CD4-positive, alpha-beta T cell (primary cell): ENCODE measurements around the gene ENG. TPM values are rescaled to one million over a fixed set of nuclear protein-coding genes. Genes with fewer than 3 reads are reported as not detected.

ENCODE experiments used
- ATAC-seq: fragments of 200-7000 bp; cut with Tn5 transposase; one replicate; pipeline ENCODE4 v1.10.0; 2022; ENCODE audit warnings: mild to moderate bottlenecking; ENCODE audit not compliant: poor library complexity
- CTCF ChIA-PET: fragments of 350-600 bp; sonication (Branson Sonifier 250); formaldehyde crosslinking; loops from one replicate; lab custom pipeline; 2021; ENCODE audit warnings: antibody characterized with exemption, inconsistent platforms; lab: Charles Lee
- POLR2A ChIA-PET: fragments of 350-600 bp; sonication (Branson Sonifier 250); formaldehyde crosslinking; loops from one replicate; lab custom pipeline; 2021; ENCODE audit warnings: antibody characterized with exemption, inconsistent platforms; lab: Charles Lee
- DNase-seq, 14 experiments: peaks; one replicate each; pipeline ENCODE4 v3.0.0-alpha.2; 2013 to 2020; ENCODE audit warnings: mixed read lengths in 2 of 14
- H3K27ac ChIP-seq, 2 donors: one replicate each; pipeline versions ENCODE4 v1.5.1 to v1.7.0; 2013; ENCODE audit warnings: low read length in 2 of 2, low read depth in 1 of 2, mild to moderate bottlenecking in 1 of 2
- H3K27me3 ChIP-seq, 2 experiments: 1 replicate in 1 of 2; 2 replicates in 1 of 2; pipeline versions ENCODE4 v1.6.1 to v1.7.0; 2013; ENCODE audit warnings: low read length in 2 of 2, control low read depth in 1 of 2, mild to moderate bottlenecking in 1 of 2, moderate library complexity in 1 of 2; ENCODE audit not compliant: insufficient read depth in 2 of 2, control insufficient read depth in 1 of 2
- H3K36me3 ChIP-seq: one replicate; pipeline ENCODE4 v1.6.1; 2013; ENCODE audit warnings: low read length, control low read depth; ENCODE audit not compliant: insufficient read depth
- H3K4me1 ChIP-seq: one replicate; pipeline ENCODE4 v1.6.1; 2013; ENCODE audit warnings: low read length, control low read depth; ENCODE audit not compliant: insufficient read depth
- H3K4me3 ChIP-seq: one replicate; pipeline ENCODE4 v1.5.1; 2013; ENCODE audit warnings: mild to moderate bottlenecking, low read length, moderate library complexity
- H3K9me3 ChIP-seq, 2 experiments: 1 replicate in 1 of 2; 2 replicates in 1 of 2; pipeline versions ENCODE4 v1.6.1 to v1.7.0; 2013; ENCODE audit warnings: low read length in 2 of 2, mild to moderate bottlenecking in 2 of 2, control low read depth in 1 of 2, moderate library complexity in 1 of 2; ENCODE audit not compliant: control insufficient read depth in 1 of 2, insufficient read depth in 1 of 2
- H3K27ac Mint-ChIP-seq: one replicate; pipeline ENCODE4 v1.8.0; 2020; ENCODE audit warnings: mixed read lengths
- H3K27me3 Mint-ChIP-seq: one replicate; pipeline ENCODE4 v1.8.0; 2021; ENCODE audit warnings: mixed read lengths
- H3K36me3 Mint-ChIP-seq: one replicate; pipeline ENCODE4 v1.8.0; 2021; ENCODE audit warnings: low read depth, mixed read lengths
- H3K4me1 Mint-ChIP-seq: one replicate; pipeline ENCODE4 v1.8.0; 2021; ENCODE audit warnings: low read depth, mixed read lengths
- H3K4me3 Mint-ChIP-seq: one replicate; pipeline ENCODE4 v1.8.0; 2020; ENCODE audit warnings: mild to moderate bottlenecking, mixed read lengths
- H3K9me3 Mint-ChIP-seq: one replicate; pipeline ENCODE4 v1.8.0; 2020; ENCODE audit warnings: mixed read lengths
- intact Hi-C, 2 experiments: fragments of 100-400 bp; cut with DNase I in 1 of 2; cut with micrococcal nuclease in 1 of 2; formaldehyde crosslinking; loops; one replicate each; pipeline versions ENCODE4 v1.15.1 to v1.9.0; 2023 to 2025; cut with DNase I, micrococcal nuclease
- total RNA-seq, 174 experiments: library from RNA in 2 of 174; stranded (reverse) in 2 of 174; gene quantifications; one replicate each; pipeline ENCODE4 v1.2.3 and lab custom pipeline; 2021 to 2026
- TF ChIP-seq, protein P1 (sequence below): fragments of 200-600 bp; IDR thresholded peaks from one replicate; pipeline ENCODE4 v1.8.0; 2022; ENCODE audit warnings: antibody characterized with exemption, mild to moderate bottlenecking

Gene ENG
- total RNA-seq, 2 experiments from 2014 or later: 2.5 to 2.6 TPM

DNA sequence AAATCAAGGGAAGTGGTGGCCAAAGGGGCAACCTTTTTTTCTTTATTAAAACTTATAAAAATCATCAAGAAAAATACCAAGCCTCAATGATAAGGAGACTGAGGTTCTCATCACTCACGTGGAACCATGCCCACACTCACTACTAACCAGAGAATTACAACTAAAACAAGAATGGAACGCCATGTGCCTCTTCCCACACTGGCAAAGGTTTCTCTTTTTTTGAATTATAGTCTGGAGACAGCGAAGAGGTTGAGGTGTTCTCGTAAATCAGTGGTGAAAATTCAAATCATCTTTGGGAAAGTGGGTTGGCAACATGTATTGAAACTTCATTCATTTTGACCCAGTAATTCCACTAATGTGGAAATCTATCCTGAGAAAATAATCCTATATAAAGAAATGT, 32.4 kb downstream of the ENG start:
- ATAC-seq (no peak), DNase-seq (no peak)
- no peaks in the 10 kb centered on the region for H3K4me1 Mint-ChIP-seq
- TF ChIP-seq, protein P1, sequence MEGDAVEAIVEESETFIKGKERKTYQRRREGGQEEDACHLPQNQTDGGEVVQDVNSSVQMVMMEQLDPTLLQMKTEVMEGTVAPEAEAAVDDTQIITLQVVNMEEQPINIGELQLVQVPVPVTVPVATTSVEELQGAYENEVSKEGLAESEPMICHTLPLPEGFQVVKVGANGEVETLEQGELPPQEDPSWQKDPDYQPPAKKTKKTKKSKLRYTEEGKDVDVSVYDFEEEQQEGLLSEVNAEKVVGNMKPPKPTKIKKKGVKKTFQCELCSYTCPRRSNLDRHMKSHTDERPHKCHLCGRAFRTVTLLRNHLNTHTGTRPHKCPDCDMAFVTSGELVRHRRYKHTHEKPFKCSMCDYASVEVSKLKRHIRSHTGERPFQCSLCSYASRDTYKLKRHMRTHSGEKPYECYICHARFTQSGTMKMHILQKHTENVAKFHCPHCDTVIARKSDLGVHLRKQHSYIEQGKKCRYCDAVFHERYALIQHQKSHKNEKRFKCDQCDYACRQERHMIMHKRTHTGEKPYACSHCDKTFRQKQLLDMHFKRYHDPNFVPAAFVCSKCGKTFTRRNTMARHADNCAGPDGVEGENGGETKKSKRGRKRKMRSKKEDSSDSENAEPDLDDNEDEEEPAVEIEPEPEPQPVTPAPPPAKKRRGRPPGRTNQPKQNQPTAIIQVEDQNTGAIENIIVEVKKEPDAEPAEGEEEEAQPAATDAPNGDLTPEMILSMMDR: no peak
- H3K36me3 Mint-ChIP-seq: peaks cover 24% of the 10 kb centered on the region
- Histone ChIP-seq H3K36me3 (peaks cover 24% of the 10 kb centered on the region), H3K27me3 (no peaks in the 10 kb centered on the region), H3K4me3 (no peak overlapping the region), H3K4me1 (no peaks in the 10 kb centered on the region), H3K27ac (no peak overlapping the region), H3K9me3 (no peaks in the 10 kb centered on the region)
- intact Hi-C loops: no loop called here
- ChIA-PET CTCF (no interaction called here), POLR2A (no interaction called here)
- no peaks in the 10 kb centered on the region for H3K27me3 Mint-ChIP-seq
- H3K9me3 Mint-ChIP-seq: no peaks in the 10 kb centered on the region
- no peak overlapping the region for H3K27ac Mint-ChIP-seq
- no peak overlapping the region for H3K4me3 Mint-ChIP-seq

DNA sequence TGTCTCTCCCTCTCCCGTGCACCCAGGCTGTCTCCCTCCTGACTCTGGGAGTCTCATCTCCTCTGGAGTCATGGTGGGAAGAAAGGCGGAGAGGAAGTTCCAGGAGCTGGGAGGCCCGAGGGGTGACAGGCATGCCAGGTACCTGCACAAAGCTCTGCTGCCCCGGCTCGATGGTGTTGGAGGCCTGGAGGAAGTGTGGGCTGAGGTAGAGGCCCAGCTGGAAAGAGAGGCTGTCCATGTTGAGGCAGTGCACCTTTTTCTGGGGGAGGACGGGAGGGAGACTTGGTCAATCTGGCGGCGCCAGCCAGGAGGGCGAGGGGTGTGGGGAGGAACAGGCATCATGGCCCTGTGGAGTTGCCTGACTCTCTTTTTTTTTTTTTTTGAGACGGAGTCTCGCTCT, 35.9 kb downstream of the ENG start:
- no peak for ATAC-seq
- Mint-ChIP-seq H3K27me3 (no peaks in the 10 kb centered on the region), H3K27ac (no peak overlapping the region), H3K4me3 (no peak overlapping the region), H3K4me1 (no peaks in the 10 kb centered on the region), H3K36me3 (peaks cover 37% of the 10 kb centered on the region), H3K9me3 (no peaks in the 10 kb centered on the region)
- no peak overlapping the region for H3K4me3 ChIP-seq
- H3K9me3 ChIP-seq: no peaks in the 10 kb centered on the region
- POLR2A ChIA-PET: no interaction called here
- TF ChIP-seq, protein P1: no peak
- CTCF ChIA-PET: no interaction called here
- no peaks in the 10 kb centered on the region for H3K4me1 ChIP-seq
- H3K27ac ChIP-seq: no peak overlapping the region
- intact Hi-C loops: no loop called here
- no peak for DNase-seq
- peaks cover 36% of the 10 kb centered on the region for H3K36me3 ChIP-seq
- no peaks in the 10 kb centered on the region for H3K27me3 ChIP-seq

GRCh38 chr9:127817881-127818434, 36.5 kb downstream of the ENG start:
- Mint-ChIP-seq H3K27me3 (no peaks in the 10 kb centered on the region), H3K4me1 (no peaks in the 10 kb centered on the region), H3K27ac (no peak overlapping the region), H3K4me3 (no peak overlapping the region), H3K9me3 (no peaks in the 10 kb centered on the region), H3K36me3 (peaks cover 44% of the 10 kb centered on the region)
- ChIA-PET POLR2A (no interaction called here), CTCF (no interaction called here)
- Histone ChIP-seq H3K27me3 (no peaks in the 10 kb centered on the region), H3K9me3 (no peaks in the 10 kb centered on the region), H3K27ac (no peak overlapping the region), H3K4me1 (no peaks in the 10 kb centered on the region), H3K36me3 (peaks cover 42% of the 10 kb centered on the region), H3K4me3 (no peak overlapping the region)
- TF ChIP-seq, protein P1: no peak
- ATAC-seq: no peak
- intact Hi-C loops: no loop called here
- DNase-seq: no peak
